SIG-M5 treated with dmso at 0.1 percent for 504 hours (cell line): Measurements from ENCODE around the gene VPS33A.

Experiments
- DNase-seq: peaks from one replicate; lab custom pipeline; 2025; ENCODE audit not compliant: unreplicated experiment; lab: John Stamatoyannopoulos, UW

Gene VPS33A

DNA sequence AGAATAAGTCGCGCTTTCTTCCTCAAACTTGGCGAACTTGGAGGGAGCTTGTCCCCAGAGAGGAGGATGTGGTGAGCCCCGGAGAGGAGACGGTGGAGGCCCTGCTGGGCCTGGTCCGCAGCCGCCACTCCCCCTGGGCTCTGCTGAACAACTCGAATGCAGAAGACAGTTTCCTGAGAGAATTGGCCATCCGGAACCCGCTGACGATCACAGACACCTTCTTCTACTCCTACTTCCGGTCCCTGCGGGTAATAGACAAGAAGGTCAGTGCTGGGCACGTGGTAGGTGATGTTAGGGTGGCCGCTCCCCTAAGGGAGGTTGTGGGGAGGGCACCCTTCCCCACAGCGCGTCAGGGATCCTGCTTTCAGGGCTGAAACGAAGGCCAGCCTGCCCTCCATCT, 81.8 kb downstream of the VPS33A start:
- no peak for DNase-seq

DNA sequence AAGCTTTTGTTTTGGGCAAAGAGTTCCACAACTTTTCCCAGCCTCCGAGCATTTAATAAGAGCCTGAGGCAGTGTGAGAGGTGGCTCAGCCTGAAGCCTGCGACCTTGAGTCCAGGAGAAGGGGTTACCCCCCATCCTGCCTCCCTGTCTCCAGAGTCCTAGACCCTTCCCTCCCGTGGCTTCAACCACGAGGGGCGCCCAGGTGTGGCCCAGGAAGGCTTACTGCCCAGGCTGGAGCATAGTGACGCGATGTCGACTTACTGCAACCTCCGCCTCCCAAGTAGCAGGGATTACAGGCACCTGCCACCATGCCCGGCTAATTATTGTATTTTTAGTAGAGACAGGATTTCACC, 82.7 kb downstream of the VPS33A start:
- DNase-seq, result no peak

DNA sequence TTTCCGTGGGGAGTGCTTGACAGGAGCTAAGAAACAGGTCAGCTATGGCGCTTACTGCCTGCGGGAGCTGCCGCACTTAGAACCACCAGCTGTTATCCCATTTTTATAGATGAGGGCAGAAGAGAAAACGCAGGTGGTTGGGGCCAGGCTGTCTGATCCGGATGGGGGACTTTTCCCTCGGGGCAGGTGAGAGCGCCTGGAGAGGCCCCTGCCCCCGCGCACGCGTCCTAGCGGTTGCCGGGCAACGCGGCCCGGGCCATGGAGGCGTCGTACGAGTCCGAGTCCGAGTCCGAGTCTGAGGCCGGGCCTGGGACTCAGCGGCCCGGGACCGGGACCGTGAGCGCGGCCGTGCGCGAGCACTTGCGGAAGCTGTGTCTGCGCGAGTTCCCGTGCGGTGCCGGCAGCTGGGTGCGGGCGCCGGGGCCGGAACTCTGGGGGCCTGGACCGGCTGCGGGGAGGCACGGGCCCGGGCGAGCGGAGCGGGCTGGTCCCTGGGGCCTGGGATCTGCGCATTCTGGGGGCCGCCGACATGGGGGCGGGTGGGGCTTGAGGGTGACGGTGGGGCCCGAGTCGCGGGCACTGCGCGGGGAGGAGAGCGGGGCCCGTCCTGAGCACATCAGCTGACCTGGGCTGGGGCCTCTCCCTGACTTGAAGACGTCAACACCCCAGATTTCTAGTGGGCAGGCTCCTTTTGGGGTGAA, 83.3 kb downstream of the VPS33A start, which contains the start of gene LRRC43:
LRRC43 (plus strand) TSS at position 237 of the 701 bp plus-strand sequence; CDS start at position 259, 22 bp downstream.
- no peak for DNase-seq
